Skin epidermis (tissue), 12 donors: ENCODE data around the gene C19orf12.

Source experiments
- H3K27ac ChIP-seq, 21 experiments: fragments of 200-600 bp; sonication (generic) in 11 of 21; one replicate each; pipeline ENCODE4 v1.5.0; 2020; ENCODE audit warnings: mild to moderate bottlenecking in 3 of 21, inconsistent platforms in 2 of 21, moderate library complexity in 2 of 21
- H3K4me3 ChIP-seq, 7 experiments: fragments of 200-600 bp; sonication (generic) in 2 of 7; one replicate each; pipeline ENCODE4 v1.5.0; 2020; ENCODE audit warnings: inconsistent platforms in 2 of 7, mild to moderate bottlenecking in 2 of 7, moderate library complexity in 1 of 7

The C19orf12 gene

DNA sequence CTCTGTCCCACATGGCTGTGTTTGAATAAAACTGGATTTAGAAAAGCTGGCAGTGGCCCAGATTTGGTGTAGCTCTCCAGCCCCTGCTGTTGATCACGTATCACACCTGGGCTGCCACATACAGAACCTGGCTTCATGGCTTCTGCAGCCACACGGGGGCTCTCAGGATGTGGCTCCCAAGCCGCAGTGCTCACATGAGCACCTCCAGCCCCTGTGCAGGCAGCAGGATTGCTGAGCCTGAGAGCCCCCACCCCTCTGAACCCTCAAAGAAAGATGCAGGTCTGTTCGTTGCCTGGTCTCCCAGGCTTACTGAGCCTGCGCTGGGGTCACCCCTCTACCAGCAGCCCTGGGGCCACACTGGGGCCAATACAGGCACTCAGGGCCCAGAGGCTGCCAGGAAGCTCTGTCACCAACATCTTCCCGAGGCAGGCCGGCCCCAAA is 47.1 kb downstream of the C19orf12 start:
- Histone ChIP-seq H3K27ac (peak overlapping the region in 20 of 21 experiments; percentile 34 to 95 (median 84)), H3K4me3 (peak overlapping the region in 2 of 7 experiments; percentile 68 to 79)

DNA sequence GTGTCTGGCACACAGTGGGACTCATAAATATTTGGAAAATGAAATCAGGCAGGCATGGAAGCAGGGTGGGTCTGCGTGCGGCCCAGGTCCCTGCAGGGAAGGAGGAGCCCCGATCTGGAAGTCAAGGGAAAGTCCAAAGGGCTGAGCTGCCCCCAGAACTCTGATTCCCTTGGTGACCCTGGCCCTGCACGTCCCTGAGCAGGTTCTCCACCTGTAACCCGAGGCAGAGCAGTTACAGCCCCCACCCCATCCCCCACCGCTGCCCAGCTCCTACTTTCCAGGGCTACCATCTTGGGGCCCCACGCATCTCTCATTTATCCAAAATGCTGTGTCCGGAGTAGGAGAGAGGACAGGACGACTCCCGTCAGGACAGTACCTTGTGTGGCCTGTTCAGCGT is 47.7 kb downstream of the C19orf12 start:
- peak overlapping the region in 20 of 21 experiments; percentile 31 to 95 (median 86) for H3K27ac ChIP-seq
- H3K4me3 ChIP-seq: peak overlapping the region in 6 of 7 experiments; percentile 53 to 83 (median 76)

DNA sequence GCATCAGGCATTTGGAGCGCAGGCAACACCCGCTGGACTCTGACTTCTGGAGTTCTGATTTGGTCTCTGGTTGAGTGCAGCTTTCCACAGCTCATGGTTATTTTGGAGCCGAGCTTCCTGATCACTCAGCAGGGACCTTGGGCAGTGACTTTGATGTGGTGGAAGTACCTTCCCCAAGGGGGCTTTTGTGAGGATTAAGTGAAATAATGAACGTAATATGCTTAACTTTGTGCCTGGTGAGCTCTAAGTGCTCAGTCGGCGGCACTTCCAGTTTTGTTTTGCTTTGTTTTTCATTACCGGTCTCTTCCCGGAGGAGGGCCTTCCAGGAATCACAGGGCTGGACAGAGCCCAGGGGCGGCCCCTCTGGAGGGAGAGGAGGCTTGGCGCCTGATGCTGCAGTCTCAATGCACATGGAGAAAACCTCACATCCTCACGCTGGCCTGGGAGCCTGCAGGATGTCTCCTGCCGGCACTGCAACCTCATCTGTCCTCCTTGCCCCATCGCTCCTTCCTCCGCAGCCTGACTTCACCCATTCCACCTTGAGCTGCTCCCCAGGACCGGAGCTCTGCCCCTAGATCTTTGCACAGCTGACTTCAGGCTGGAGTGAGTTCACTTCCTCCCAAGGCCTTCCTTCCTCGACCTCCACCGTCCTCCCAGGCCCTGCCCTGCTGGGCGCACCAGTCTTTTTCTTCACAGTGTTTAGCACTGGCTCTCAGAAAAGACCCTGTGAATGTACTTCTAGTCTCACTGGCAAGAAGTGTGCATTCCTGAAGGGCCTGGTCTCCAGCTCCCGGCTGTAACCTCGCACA is 48.3 kb downstream of the C19orf12 start:
- Histone ChIP-seq H3K4me3 (peak overlapping the region; percentile 53 to 86 (median 78)), H3K27ac (peak overlapping the region; percentile 38 to 95 (median 86))

DNA sequence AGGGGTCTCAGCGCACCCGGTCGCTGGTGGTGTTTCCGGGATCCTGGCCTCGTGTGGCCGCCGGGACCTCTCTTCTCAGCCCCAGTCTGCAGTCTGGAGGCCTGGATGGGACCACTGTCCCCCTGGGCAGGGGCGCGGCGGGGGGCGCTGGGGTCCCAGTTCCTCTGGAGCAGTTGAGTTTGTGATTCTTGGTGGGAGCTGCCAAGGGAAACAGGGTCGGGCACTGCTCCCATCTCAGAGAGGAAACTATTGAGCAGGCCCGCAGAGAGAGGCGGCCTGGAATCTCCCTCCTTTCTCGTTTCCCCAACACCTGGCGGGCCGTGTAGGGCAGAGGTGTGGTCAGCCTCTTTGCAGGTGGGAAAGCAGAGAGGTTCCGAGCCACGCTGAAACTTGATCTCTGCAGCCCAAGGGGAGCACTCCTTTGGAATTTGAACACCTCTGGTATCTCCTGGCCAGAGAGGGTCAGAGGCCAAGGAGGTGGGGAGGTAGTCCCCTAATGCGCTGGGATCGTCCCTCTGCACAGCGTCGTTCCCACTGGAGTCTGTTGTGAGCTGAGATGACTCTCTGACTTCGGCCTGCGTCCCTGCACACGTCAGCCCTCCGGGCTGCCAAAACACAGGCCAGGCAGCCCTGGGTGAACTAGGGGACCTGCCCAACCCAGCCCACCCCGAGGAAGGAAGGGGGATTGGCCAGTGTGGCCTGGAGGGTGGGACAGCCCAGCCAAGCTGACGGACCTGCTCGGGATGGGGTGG is 49.1 kb downstream of the C19orf12 start:
- Histone ChIP-seq H3K4me3 (peak overlapping the region; percentile 53 to 86 (median 78)), H3K27ac (peak overlapping the region; percentile 38 to 95 (median 86))

DNA sequence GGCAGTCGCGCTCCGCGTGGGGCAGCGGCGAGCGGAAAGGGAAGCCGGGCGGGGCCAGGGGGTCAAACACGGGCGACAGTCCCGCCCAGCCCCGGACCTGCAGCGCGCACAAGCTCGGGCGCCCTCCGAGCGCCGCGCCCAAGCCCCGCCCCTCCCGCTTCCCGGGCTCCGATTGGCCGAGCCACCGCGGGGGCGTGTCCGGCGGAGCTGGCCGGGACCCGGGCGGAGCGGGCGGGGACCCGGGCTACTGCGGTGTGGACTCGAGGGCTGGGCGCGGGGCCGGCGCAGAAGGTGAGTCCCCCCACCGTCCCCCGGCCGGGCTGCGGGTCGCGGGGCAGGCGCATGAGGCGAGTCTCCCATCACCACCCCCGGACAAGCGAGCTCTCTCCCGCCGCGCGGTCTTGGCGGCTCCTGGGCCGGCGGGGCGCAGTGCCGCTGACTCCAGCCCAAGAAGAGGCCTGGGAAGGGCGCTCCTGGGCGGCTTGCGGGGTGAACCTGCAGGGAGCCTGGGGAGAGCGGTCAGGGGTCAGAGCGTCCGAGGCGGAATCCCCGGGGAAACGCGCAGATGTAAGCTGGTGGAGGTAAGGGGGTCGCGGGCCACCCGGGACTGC is 49.7 kb downstream of the C19orf12 start, which contains the start of gene PLEKHF1:
Gene PLEKHF1, plus strand, starts transcription at position 247 of the 611 bp plus-strand sequence. CDS start 8,379 bp downstream, outside the sequence.
- Histone ChIP-seq H3K27ac (peak within 1 kb of the TSS; percentile 38 to 95 (median 86)), H3K4me3 (peak within 1 kb of the TSS; percentile 53 to 86 (median 78))

GRCh38 chr19:29664753-29665214 is 50.3 kb downstream of the C19orf12 start:
- Histone ChIP-seq H3K4me3 (peak overlapping the region; percentile 53 to 86 (median 78)), H3K27ac (peak overlapping the region in 20 of 21 experiments; percentile 73 to 95 (median 86))

DNA sequence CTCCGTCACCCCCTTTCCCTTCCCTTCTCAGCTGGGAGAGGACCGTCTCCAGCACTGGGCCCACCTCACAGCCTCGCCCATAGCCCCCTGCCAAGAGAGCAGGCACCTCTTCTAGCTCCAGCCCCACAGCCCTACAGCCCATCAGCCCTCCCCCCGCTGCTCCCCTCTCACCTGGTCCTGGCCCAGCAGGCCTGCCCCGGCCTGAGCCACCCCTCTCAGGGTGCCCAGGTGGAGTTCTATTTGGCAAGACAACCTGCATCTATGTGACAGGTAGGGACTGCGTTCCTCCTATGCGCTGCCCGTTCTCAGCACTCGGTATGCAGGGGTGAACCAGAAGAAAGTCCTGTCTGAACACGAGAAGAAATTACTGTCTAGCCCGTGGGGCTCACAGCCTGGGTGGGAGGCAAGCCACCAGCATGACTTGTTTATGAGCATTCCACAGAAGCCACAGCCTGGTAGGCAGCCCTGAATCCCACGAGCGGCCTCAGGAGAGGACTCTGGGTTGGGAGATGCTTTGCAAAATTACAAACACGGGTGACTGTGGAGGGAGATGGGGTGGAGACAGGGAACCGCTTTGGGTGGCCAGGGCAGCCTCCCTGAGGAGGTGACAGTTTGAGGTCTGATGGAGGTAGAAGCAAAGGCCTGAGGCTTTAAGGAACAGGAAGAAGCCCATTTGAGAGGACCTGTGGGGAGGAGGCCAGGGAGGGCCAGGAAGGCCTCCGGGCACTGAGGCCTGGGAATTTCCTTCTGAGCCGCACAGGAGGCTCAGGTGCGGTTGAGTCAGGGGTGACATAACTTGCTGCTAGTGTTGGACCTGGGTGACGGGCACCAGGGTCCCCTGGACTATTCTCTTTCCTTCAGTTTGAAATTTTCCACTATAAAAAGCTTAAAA is 51.0 kb downstream of the C19orf12 start:
- peak overlapping the region in 20 of 21 experiments; percentile 60 to 95 (median 86) for H3K27ac ChIP-seq

GRCh38 chr19:29662604-29663404 is 52.3 kb downstream of the C19orf12 start:
- H3K4me3 ChIP-seq: peak overlapping the region in 1 of 7 experiments; percentile 10

More for the DNA sequence above, 51.0 kb downstream of the C19orf12 start:
- H3K4me3 ChIP-seq: peak overlapping the region in 3 of 7 experiments; percentile 68 to 83 (median 79)

DNA sequence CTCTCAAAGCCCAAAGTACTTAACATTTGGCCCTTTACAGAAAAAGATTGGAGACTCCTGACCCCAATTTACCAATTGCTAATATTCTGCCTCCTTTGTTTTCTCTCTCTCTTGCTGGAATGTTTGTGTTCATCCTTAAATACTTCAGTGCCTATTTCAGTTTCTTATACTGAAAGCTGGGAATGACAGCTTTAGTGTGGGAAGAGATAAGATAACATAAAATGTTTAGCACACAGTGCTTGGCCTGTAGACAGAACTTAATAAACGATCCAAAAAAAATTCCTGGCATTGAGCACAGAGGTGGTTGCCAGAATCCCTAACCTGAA is 52.8 kb downstream of the C19orf12 start:
- Histone ChIP-seq H3K27ac (peak overlapping the region in 20 of 21 experiments; percentile 47 to 95 (median 86)), H3K4me3 (no peak overlapping the region)

More at GRCh38 chr19:29662604-29663404, 52.3 kb downstream of the C19orf12 start:
- peak overlapping the region in 20 of 21 experiments; percentile 60 to 95 (median 86) for H3K27ac ChIP-seq

DNA sequence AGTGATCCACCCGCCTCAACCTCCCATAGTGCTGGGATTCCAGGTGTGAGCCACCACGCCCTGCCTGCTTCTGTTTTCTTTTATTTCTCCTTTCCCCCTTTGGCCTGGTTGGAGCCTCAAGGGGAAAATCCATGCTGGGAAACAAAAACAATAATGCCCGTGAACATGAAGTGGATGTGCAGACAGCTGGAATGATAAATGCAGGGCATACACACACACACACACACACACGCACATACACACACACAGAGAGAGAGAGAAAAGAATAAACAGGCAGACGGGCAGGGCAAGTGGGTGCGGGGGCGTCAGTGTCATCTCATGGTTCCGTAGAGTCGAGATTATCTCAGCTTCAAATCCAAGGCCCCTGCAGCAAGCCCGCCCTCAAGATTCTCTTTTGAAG is 54.2 kb downstream of the C19orf12 start:
- peak overlapping the region in 9 of 21 experiments; percentile 17 to 95 (median 88) for H3K27ac ChIP-seq
- H3K4me3 ChIP-seq: no peak overlapping the region

- H3K27ac ChIP-seq: no peak overlapping the region
- H3K4me3 ChIP-seq: no peak overlapping the region
Measured at GRCh38 chr19:29658221-29658991, 56.7 kb downstream of the C19orf12 start.

GRCh38 chr19:29655648-29656335 is 59.3 kb downstream of the C19orf12 start:
- no peak overlapping the region for H3K4me3 ChIP-seq
- no peak overlapping the region for H3K27ac ChIP-seq

GRCh38 chr19:29653398-29653797 is 61.7 kb downstream of the C19orf12 start:
- H3K4me3 ChIP-seq: no peak overlapping the region
- H3K27ac ChIP-seq: no peak overlapping the region

DNA sequence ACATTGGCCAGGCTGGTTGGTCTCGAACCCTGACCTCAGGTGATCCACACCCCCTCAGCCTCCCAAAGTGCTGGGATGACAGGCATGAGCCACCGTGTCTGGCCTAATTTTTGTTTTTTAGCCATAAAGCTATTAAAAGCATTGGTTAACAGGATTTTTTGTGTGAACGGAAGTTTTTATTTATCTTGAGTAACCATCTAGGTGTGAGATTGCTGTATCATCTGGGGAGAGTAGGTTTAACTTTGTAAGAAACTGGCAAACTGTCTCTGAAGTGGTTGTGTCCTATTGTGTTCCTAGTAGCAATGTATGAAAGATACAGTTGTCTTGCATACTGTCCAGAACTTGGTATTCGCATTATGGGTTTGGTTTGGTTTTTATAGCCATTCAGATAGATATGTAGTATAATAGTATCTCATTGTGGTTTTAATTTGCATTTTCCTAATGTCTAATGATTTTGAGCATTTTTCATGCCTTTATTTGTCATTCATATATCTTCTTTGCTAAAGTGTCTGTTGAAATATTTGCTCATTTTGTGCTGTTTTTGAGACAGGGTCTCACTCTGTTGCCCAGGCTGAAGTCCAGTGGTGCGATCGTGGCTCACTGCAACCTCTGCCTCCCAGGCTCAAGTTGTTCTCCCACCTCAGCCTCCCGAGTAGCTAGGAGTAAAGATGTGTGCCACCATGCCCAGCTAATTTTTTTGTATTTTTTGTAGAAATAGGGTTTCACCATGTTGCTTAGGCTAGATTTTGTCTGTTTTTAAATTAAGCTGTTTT is 63.3 kb downstream of the C19orf12 start:
- H3K4me3 ChIP-seq: no peak overlapping the region
- H3K27ac ChIP-seq: no peak overlapping the region

- no peak overlapping the region for H3K27ac ChIP-seq
- H3K4me3 ChIP-seq: no peak overlapping the region
Measured at GRCh38 chr19:29650772-29651387, 64.2 kb downstream of the C19orf12 start.
